CD4-positive, alpha-beta T cell treated with Interferon gamma for 1 hour (primary cell): ENCODE data around the gene MTM1.

Source experiments
- DNase-seq: peaks from one replicate; pipeline ENCODE4 v3.0.0-alpha.2; 2020

Gene MTM1

GRCh38 chrX:150607201-150607600 is 38.8 kb downstream of the MTM1 start:
- no peak for DNase-seq

GRCh38 chrX:150610043-150610442 is 41.6 kb downstream of the MTM1 start:
- DNase-seq: no peak

- DNase-seq: no peak
Observed at GRCh38 chrX:150610446-150610845, 42.0 kb downstream of the MTM1 start.

GRCh38 chrX:150615356-150615755 is 46.9 kb downstream of the MTM1 start:
- no peak for DNase-seq

- DNase-seq: no peak
Observed at GRCh38 chrX:150616179-150616862, 47.9 kb downstream of the MTM1 start.

- DNase-seq: no peak
Observed at GRCh38 chrX:150616863-150617198, 48.4 kb downstream of the MTM1 start.

- DNase-seq: no peak
Observed at GRCh38 chrX:150621652-150622051, 53.2 kb downstream of the MTM1 start.

- DNase-seq: no peak
Observed at GRCh38 chrX:150623583-150623982, 55.2 kb downstream of the MTM1 start.

GRCh38 chrX:150625097-150625496 is 56.7 kb downstream of the MTM1 start:
- DNase-seq: no peak

GRCh38 chrX:150625875-150626274 is 57.5 kb downstream of the MTM1 start:
- DNase-seq: no peak

GRCh38 chrX:150627957-150628356 is 59.5 kb downstream of the MTM1 start:
- DNase-seq: no peak

- DNase-seq: no peak
Observed at GRCh38 chrX:150635952-150636351, 67.5 kb downstream of the MTM1 start.

- DNase-seq: no peak
Observed at GRCh38 chrX:150642423-150642822, 74.0 kb downstream of the MTM1 start.

GRCh38 chrX:150643271-150643670 is 74.8 kb downstream of the MTM1 start:
- no peak for DNase-seq

- DNase-seq: no peak
Observed at GRCh38 chrX:150643958-150644357, 75.5 kb downstream of the MTM1 start.

- no peak for DNase-seq
Observed at GRCh38 chrX:150644422-150644821, 76.0 kb downstream of the MTM1 start.

- DNase-seq: no peak
Observed at GRCh38 chrX:150647331-150647730, 78.9 kb downstream of the MTM1 start.

- DNase-seq: no peak
Observed at GRCh38 chrX:150648296-150648940, 80.0 kb downstream of the MTM1 start.

- DNase-seq: no peak
Observed at GRCh38 chrX:150649096-150649870, 80.9 kb downstream of the MTM1 start.

GRCh38 chrX:150651906-150652305 is 83.5 kb downstream of the MTM1 start:
- DNase-seq: no peak

- no peak for DNase-seq
Observed at GRCh38 chrX:150655788-150656187, 87.4 kb downstream of the MTM1 start.

- no peak for DNase-seq
Observed at GRCh38 chrX:150663073-150663472, 94.7 kb downstream of the MTM1 start.

- no peak for DNase-seq
Observed at GRCh38 chrX:150664290-150664689, 95.9 kb downstream of the MTM1 start.

GRCh38 chrX:150676221-150676620 is 107.8 kb downstream of the MTM1 start:
- no peak for DNase-seq
